ENCODE results near the gene UGT2B11.
A peak's percentile ranks its signal among the peaks of the same experiment; 100 is the strongest.
"Not testable (repeated sequence)": the region's sequence is repeated elsewhere in the genome, so short reads cannot be mapped to it uniquely, and the experiment has no call there.

The UGT2B11 gene

GRCh38 chr4:69167300-69167699 lies 47.2 kb downstream of the UGT2B11 start:
- DNase-seq (ENCODE audit: low read depth): no peak
- no peak overlapping the region for H3K9ac ChIP-seq (ENCODE audit: low read length)
- H3K9me3 ChIP-seq (ENCODE audit: control insufficient read depth, low read length): no peaks in the 10 kb centered on the region
- H3K4me1 ChIP-seq (ENCODE audit: control insufficient read depth, insufficient read depth, low read length): no peaks in the 10 kb centered on the region
- no peak overlapping the region for H3K4me3 ChIP-seq (ENCODE audit: low read length)
- H3K27me3 ChIP-seq (replicated peaks; ENCODE audit: control insufficient read depth, insufficient read depth, low read length): no peaks in the 10 kb centered on the region
- no peaks in the 10 kb centered on the region for H3K36me3 ChIP-seq (ENCODE audit: control insufficient read depth, insufficient read depth, low read length, severe bottlenecking)

GRCh38 chr4:69166376-69166775 lies 48.2 kb downstream of the UGT2B11 start:
- not testable (repeated sequence) for H3K9me3 ChIP-seq (ENCODE audit: control insufficient read depth, low read length); DNase-seq (ENCODE audit: low read depth); H3K36me3 ChIP-seq (ENCODE audit: control insufficient read depth, insufficient read depth, low read length, severe bottlenecking); H3K9ac ChIP-seq (ENCODE audit: low read length); H3K4me1 ChIP-seq (ENCODE audit: control insufficient read depth, insufficient read depth, low read length); H3K27me3 ChIP-seq (replicated peaks; ENCODE audit: control insufficient read depth, insufficient read depth, low read length); H3K4me3 ChIP-seq (ENCODE audit: low read length)

GRCh38 chr4:69165707-69166106 lies 48.8 kb downstream of the UGT2B11 start:
- not testable (repeated sequence) for H3K9ac ChIP-seq (ENCODE audit: low read length); DNase-seq (ENCODE audit: low read depth); H3K9me3 ChIP-seq (ENCODE audit: control insufficient read depth, low read length); H3K4me3 ChIP-seq (ENCODE audit: low read length); H3K36me3 ChIP-seq (ENCODE audit: control insufficient read depth, insufficient read depth, low read length, severe bottlenecking); H3K4me1 ChIP-seq (ENCODE audit: control insufficient read depth, insufficient read depth, low read length); H3K27me3 ChIP-seq (replicated peaks; ENCODE audit: control insufficient read depth, insufficient read depth, low read length)

- Histone ChIP-seq H3K27me3 (replicated peaks; ENCODE audit: control insufficient read depth, insufficient read depth, low read length) (no peaks in the 10 kb centered on the region), H3K4me1 (ENCODE audit: control insufficient read depth, insufficient read depth, low read length) (no peaks in the 10 kb centered on the region), H3K9ac (ENCODE audit: low read length) (no peak overlapping the region), H3K36me3 (ENCODE audit: control insufficient read depth, insufficient read depth, low read length, severe bottlenecking) (no peaks in the 10 kb centered on the region), H3K9me3 (ENCODE audit: control insufficient read depth, low read length) (no peaks in the 10 kb centered on the region), H3K4me3 (ENCODE audit: low read length) (no peak overlapping the region)
- DNase-seq (ENCODE audit: low read depth): peak; percentile 0
These were observed 57.6 kb downstream of the UGT2B11 start for GRCh38 chr4:69156913-69157312.

- no peaks in the 10 kb centered on the region for H3K9me3 ChIP-seq (ENCODE audit: control insufficient read depth, low read length)
- H3K4me1 ChIP-seq (ENCODE audit: control insufficient read depth, insufficient read depth, low read length): no peaks in the 10 kb centered on the region
- no peaks in the 10 kb centered on the region for H3K36me3 ChIP-seq (ENCODE audit: control insufficient read depth, insufficient read depth, low read length, severe bottlenecking)
- no peak overlapping the region for H3K9ac ChIP-seq (ENCODE audit: low read length)
- H3K27me3 ChIP-seq (replicated peaks; ENCODE audit: control insufficient read depth, insufficient read depth, low read length): no peaks in the 10 kb centered on the region
- no peak for DNase-seq (ENCODE audit: low read depth)
- no peak overlapping the region for H3K4me3 ChIP-seq (ENCODE audit: low read length)
These were observed 60.5 kb downstream of the UGT2B11 start for GRCh38 chr4:69154021-69154420.
